ENCODE data around the gene HNRNPLL. TPM values are rescaled to one million over a fixed set of nuclear protein-coding genes. Genes with fewer than 3 reads are reported as not detected.

HNRNPLL gene
- total and polyA plus RNA-seq, 2 of the 8 experiments (the other 6 are each of a cell fraction or from before 2014, with no cell fraction given): 18.6 to 69.3 TPM

GRCh38 chr2:38528534-38528933, 74.2 kb downstream of the HNRNPLL start (continued):
- TF ChIP-seq SRF (IDR thresholded peaks at IDR 0.05; ENCODE audit: low read depth, low read length): no peak
- TF ChIP-seq MAX (IDR thresholded peaks at IDR 0.05): no peak
- TF ChIP-seq SIN3A (conservative IDR thresholded peaks at IDR 0.05 in 1 of 2, IDR thresholded peaks at IDR 0.05 in 1 of 2; ENCODE audit: low read depth in 1 of 2, low read length in 2 of 2): no peak
- TF ChIP-seq CTBP2 (IDR thresholded peaks at IDR 0.05; ENCODE audit: borderline replicate concordance, insufficient read depth, insufficient read length, low read length): no peak

Measured in H1 (cell line).